Skeletal muscle satellite cell (primary cell): ENCODE results near the gene SLC17A9.

ENCODE experiments used
- H3K27me3 ChIP-seq: 2 replicates; pipeline ENCODE4 v1.7.0; 2013; ENCODE audit warnings: low read length; ENCODE audit not compliant: control insufficient read depth, insufficient read depth
- H3K36me3 ChIP-seq: 2 replicates; pipeline ENCODE4 v1.7.0; 2013; ENCODE audit warnings: mild to moderate bottlenecking, control low read depth, low read length; ENCODE audit not compliant: insufficient read depth
- H3K4me1 ChIP-seq: 2 replicates; pipeline ENCODE4 v1.7.0; 2013; ENCODE audit warnings: low read length; ENCODE audit not compliant: control insufficient read depth, insufficient read depth
- H3K4me2 ChIP-seq: 2 replicates; pipeline ENCODE4 v1.7.0; 2013; ENCODE audit warnings: mild to moderate bottlenecking, low read length
- H3K4me3 ChIP-seq: 2 replicates; pipeline ENCODE4 v1.7.0; 2013; ENCODE audit warnings: low read length
- H3K9ac ChIP-seq: 2 replicates; pipeline ENCODE4 v1.7.0; 2013; ENCODE audit warnings: mild to moderate bottlenecking, low read depth, low read length, moderate library complexity
- H3K9me3 ChIP-seq: replicated peaks from 2 replicates; pipeline ENCODE4 v1.7.0; 2013; ENCODE audit warnings: mild to moderate bottlenecking, control low read depth, low read length

Gene SLC17A9

DNA sequence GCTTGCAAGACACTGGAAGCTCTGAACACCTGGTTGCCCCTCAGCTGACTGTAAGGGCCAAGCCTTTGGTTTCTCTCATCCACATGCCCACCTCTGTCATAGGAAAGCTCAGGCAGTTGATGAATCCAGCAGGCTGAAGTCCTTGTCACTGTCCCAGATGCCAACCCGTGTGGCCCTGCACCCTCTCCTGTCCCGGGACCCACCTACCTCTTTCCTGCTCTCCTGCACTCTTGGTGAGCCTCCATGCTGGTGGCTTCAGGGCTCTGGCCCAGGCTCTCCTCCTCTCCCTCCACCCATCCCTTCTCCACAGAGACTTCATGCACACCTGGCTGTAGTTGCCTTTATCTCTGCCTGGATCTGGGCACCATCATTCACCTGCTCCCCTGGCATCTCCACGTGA is 18.5 kb upstream of the SLC17A9 start:
- no peak overlapping the region for H3K9ac ChIP-seq
- no peak overlapping the region for H3K4me3 ChIP-seq
- H3K9me3 ChIP-seq: no peaks in the 10 kb centered on the region
- H3K4me2 ChIP-seq: no peak overlapping the region
- no peaks in the 10 kb centered on the region for H3K27me3 ChIP-seq
- H3K4me1 ChIP-seq: peaks cover 11% of the 10 kb centered on the region
- peaks cover 19% of the 10 kb centered on the region for H3K36me3 ChIP-seq

DNA sequence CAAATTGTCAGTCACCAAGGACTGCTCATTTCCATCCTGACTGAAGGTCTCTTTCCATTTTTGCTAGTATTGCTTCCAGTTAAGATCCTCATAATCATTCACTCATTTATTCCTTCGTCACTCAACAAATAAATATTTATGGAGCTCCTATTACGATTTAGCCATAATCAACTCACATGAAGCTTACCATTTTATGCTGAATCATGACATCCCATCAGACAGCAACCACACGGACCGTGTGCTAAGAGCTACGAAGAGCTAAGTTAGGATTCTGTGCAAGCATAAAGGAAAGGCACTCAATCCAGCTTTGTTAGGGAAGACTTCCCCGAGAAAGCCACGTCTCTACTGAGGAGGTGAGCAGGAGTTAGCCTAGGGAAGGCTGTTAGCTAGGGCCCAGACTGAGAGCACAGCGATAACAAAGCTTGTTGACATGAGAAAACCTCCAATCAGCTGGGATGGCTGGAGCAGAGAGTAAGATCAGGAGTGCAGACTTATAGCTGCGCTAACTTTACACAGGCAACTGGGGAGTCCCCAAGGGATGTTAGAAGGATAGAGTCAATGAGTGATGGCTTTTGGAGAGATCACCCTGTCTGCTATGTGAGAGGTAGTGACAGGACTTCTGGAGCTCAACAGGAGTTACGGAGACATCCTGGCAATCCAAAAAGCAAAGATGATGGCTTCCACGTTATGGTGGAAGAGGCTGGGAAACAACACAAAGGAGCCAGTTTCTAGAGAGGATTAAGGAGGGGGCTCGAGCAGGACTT is 17.1 kb upstream of the SLC17A9 start:
- H3K4me3 ChIP-seq: no peak overlapping the region
- H3K36me3 ChIP-seq: peaks cover 19% of the 10 kb centered on the region
- no peaks in the 10 kb centered on the region for H3K9me3 ChIP-seq
- peaks cover 19% of the 10 kb centered on the region for H3K4me1 ChIP-seq
- H3K4me2 ChIP-seq: peak overlapping the region; percentile 81
- H3K9ac ChIP-seq: no peak overlapping the region
- no peaks in the 10 kb centered on the region for H3K27me3 ChIP-seq

DNA sequence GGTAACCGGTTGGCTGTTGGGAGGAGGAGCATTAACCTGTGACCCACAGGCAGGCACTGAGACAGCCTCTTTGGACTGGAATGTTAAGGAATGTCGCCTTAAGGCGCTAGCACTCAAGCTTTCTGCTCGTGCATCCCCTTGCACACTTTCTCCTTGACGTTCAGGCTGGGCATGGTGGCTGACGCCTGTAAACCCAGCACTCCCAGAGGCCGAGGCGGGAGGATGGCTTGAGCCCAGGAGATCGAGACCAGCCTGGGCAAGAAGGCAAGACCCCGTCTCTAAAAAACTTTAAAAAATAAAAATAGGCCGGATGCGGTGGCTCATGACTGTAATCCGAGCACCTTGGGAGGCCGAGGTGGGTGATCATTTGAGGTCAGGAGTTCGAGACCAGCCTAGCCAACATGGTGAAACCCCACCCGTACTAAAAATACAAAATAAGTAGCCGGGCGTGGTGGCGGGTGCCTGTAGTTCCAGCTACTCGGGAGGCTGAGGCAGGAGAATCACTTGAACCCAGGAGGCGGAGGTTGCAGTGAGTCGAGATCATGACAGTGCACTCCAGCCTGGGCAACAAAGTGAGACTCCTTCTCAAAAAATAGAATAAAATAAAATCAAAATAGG is 16.4 kb upstream of the SLC17A9 start:
- Histone ChIP-seq H3K36me3 (peaks cover 19% of the 10 kb centered on the region), H3K27me3 (no peaks in the 10 kb centered on the region), H3K9ac (no peak overlapping the region), H3K4me2 (peak overlapping the region; percentile 81), H3K9me3 (no peaks in the 10 kb centered on the region), H3K4me3 (peak overlapping the region; percentile 82), H3K4me1 (peaks cover 19% of the 10 kb centered on the region)

DNA sequence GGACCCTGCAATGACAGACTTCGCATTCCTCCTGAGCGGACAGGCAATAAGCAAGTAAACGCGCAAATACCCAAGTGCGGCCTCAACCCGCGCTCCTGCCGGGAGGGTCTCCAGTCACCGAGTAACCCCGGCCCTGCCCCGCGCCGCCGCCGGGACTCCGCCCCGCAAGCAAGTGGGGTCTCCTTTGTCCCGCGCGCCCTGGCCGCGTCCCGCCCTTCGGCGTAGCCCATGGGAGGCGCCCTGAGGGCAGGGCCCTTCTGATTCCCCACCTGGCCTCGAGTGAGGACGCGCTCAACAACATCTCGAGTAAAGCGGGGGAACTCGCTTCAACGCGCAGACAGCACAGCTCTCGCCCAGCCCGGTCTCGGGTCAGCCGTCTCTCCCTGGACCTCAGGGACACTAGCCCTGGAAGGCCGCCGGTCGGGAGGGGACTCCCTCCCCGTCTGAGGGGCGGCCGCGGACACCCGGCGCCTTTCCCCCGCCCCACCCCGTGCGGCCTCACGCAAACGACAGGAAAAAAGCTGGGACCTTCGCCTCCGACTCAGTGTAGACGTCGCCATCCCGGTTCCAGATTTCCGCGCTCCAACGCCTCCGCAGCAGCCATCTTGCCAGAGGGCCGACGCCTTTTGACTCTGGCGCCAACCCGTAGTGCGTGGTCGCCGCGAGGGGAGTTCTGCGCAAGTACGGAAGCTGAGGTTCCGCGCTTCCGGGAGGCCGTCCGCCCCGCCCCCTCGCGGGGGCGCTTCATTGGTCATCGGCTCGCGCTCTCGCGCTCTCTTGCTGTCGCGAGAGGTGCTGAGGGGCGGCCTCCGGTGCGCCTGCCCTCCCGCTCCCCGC is 15.0 kb upstream of the SLC17A9 start:
- no peaks in the 10 kb centered on the region for H3K27me3 ChIP-seq
- H3K4me2 ChIP-seq: peak overlapping the region; percentile 81
- H3K9me3 ChIP-seq: no peaks in the 10 kb centered on the region
- H3K4me1 ChIP-seq: peaks cover 19% of the 10 kb centered on the region
- H3K9ac ChIP-seq: peak overlapping the region; percentile 99
- H3K36me3 ChIP-seq: peaks cover 23% of the 10 kb centered on the region
- peak overlapping the region; percentile 94 for H3K4me3 ChIP-seq

DNA sequence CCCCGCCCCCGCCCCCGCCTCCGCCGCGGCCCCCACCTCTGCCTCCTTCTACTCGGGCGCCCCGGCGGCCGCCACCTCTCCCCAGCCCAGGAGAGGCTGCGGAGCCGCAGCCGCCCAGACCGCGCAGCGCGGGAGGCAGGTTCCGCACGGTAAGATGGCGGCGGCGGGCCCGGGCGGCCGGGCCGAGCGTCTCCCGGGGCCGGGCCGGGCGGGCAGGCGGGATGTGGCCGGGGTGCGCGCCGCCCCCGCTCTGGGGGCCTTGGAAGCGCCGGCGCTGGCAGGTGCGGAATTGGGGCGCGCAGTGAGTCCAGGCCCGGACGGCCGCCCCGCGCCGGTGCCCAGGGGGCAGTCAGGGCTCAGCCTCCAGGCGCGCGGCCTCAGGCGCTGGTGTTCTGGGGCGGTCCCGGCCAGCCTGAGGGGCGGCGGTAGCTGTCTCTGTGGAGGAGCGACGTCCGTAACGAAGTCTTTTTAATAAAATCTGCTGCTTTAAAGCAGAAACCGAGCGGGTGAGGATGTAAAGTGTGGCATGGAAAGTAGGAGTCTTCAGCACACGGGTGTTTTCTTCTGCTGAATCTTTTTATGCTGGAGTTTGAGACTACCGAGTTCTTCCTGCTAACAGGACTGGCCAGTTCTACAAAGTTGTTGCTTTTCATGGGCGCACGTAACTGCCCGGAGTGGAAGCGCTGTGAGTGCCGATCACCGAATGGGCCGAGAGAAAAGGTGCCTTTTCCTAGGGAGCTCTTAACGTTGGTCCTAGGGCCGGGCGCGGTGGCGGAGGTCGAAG is 14.2 kb upstream of the SLC17A9 start, which contains the start of gene GID8:
GID8 (plus strand) TSS at position 43 of the 784 bp plus-strand sequence. CDS start 3,356 bp downstream, outside the sequence.
- Histone ChIP-seq H3K36me3 (peaks cover 27% of the 10 kb centered on the region), H3K9me3 (no peaks in the 10 kb centered on the region), H3K9ac (peak within 1 kb of the TSS; percentile 99), H3K4me1 (peaks cover 19% of the 10 kb centered on the region), H3K27me3 (no peaks in the 10 kb centered on the region), H3K4me3 (peak within 1 kb of the TSS; percentile 94), H3K4me2 (peak within 1 kb of the TSS; percentile 88)

DNA sequence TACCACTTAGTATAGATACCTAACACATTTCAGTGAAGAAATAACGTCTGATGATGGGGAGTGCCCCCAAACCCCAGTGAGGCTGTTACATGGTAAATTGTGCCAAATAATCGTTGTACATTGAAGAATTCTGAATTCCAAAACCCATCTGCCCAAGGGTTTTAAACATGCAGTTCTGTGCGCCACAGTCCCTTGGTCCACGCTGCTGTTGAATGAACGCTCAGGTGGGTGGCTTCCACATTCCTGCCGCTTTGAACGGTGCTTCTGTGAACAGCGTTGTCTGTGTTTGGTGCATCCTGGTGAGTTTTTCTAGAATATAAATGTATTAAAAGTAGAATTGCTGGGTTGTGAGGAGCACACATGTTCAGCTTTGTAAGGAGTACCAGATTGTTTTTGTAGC is 11.6 kb upstream of the SLC17A9 start:
- Histone ChIP-seq H3K27me3 (no peaks in the 10 kb centered on the region), H3K36me3 (peaks cover 32% of the 10 kb centered on the region), H3K4me1 (peaks cover 17% of the 10 kb centered on the region), H3K9ac (no peak overlapping the region), H3K4me2 (no peak overlapping the region), H3K9me3 (no peaks in the 10 kb centered on the region), H3K4me3 (no peak overlapping the region)

DNA sequence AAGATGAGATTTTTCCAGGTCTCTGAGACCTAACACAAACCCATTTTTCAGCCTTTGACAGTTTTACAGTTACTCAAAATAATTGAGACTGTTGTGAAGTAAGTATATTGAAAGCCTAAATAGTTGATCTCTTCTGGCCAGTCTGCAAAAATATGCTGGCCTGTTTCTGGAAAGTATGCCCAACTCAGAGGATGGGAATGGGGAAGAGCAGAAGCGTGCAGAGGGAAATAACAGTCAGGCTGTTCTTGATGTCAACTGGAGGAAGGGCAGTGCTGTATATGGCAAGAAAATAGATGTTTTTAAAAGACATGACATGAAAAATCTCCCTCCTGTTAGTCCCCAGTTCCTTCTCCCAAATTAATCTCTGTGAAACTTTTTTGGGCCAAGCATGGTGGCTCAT is 10.7 kb upstream of the SLC17A9 start:
- peaks cover 12% of the 10 kb centered on the region for H3K4me1 ChIP-seq
- no peaks in the 10 kb centered on the region for H3K27me3 ChIP-seq
- H3K9ac ChIP-seq: no peak overlapping the region
- H3K4me2 ChIP-seq: no peak overlapping the region
- H3K4me3 ChIP-seq: no peak overlapping the region
- peaks cover 40% of the 10 kb centered on the region for H3K36me3 ChIP-seq
- no peaks in the 10 kb centered on the region for H3K9me3 ChIP-seq

DNA sequence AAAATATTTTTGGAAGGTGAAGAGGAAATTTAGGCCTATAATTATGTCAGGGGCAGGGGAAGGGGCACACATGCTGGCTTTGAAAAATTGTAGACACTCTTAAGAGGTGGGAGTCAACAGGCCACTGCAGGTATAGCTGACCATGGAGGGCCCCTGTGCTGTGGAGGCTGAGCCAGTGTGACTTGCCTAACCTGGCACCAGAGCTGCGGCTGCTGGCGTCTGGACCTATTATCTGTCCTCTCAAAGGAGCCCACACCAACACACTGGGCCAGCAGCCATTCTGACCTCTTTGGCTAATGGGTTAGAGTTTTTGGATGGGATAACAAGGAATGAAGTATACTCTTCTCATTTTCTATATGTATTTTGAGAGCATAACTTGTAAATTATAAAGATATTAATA is 10.1 kb upstream of the SLC17A9 start:
- Histone ChIP-seq H3K9me3 (no peaks in the 10 kb centered on the region), H3K4me1 (peaks cover 12% of the 10 kb centered on the region), H3K27me3 (no peaks in the 10 kb centered on the region), H3K4me2 (no peak overlapping the region), H3K9ac (no peak overlapping the region), H3K36me3 (peaks cover 46% of the 10 kb centered on the region), H3K4me3 (no peak overlapping the region)

DNA sequence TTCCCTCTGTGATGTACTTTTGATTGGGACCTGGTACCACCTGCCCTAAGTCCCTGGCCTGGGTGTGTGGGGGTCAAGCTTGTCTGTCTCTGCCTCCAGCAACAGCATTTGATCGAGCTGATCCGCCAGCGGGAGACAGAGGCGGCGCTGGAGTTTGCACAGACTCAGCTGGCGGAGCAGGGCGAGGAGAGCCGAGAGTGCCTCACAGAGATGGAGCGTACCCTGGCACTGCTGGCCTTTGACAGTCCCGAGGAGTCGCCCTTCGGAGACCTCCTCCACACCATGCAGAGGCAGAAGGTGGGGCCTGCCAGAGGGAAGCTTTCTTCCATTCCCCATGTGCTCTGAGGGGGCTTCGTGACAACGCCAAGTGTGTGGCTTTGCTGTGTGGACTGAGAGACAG is 9.1 kb upstream of the SLC17A9 start:
- Histone ChIP-seq H3K4me2 (no peak overlapping the region), H3K4me3 (no peak overlapping the region), H3K4me1 (peaks cover 12% of the 10 kb centered on the region), H3K9me3 (no peaks in the 10 kb centered on the region), H3K9ac (no peak overlapping the region), H3K36me3 (peaks cover 55% of the 10 kb centered on the region), H3K27me3 (no peaks in the 10 kb centered on the region)

DNA sequence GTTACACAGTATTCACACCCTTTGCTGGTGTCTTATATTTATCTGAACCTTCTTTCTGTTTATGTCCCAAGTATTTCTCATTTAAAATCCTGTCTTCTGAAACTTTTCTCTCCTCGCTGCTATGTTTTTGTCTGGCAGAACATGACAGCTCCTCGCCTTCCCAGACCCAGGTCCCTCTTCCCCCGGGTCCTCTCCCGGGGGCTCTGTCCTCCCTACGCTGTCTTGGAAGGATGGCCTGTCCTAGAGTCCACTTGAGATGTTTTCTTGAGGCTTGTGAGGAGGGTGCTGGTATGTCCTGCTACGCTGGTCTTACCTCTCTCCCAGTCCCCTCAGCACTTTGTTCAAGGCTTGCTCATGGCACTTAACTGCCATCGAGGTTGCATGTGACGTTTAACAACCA is 8.3 kb upstream of the SLC17A9 start:
- no peak overlapping the region for H3K4me3 ChIP-seq
- H3K9ac ChIP-seq: no peak overlapping the region
- no peak overlapping the region for H3K4me2 ChIP-seq
- H3K4me1 ChIP-seq: peaks cover 8% of the 10 kb centered on the region
- H3K9me3 ChIP-seq: no peaks in the 10 kb centered on the region
- peaks cover 63% of the 10 kb centered on the region for H3K36me3 ChIP-seq
- H3K27me3 ChIP-seq: no peaks in the 10 kb centered on the region

DNA sequence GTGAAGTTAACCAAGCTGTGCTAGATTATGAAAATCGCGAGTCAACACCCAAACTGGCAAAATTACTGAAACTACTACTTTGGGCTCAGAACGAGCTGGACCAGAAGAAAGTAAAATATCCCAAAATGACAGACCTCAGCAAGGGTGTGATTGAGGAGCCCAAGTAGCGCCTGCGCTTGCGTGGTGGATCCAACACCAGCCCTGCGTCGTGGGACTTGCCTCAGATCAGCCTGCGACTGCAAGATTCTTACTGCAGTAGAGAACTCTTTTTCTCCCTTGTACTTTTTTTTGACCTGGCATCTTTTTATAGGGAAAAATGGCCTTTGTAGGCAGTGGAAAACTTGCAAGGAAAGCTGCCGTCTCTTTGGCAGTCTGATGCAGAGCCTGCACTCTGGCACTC is 7.8 kb upstream of the SLC17A9 start:
- no peak overlapping the region for H3K4me2 ChIP-seq
- peaks cover 2% of the 10 kb centered on the region for H3K4me1 ChIP-seq
- peaks cover 68% of the 10 kb centered on the region for H3K36me3 ChIP-seq
- no peak overlapping the region for H3K9ac ChIP-seq
- H3K27me3 ChIP-seq: no peaks in the 10 kb centered on the region
- no peaks in the 10 kb centered on the region for H3K9me3 ChIP-seq
- H3K4me3 ChIP-seq: no peak overlapping the region
